NCI-H446 treated with DMSO at 0.1 percent for 48 hours (cell line): ENCODE data around the gene C11orf21.
"Not testable (repeated sequence)": the region's sequence is repeated elsewhere in the genome, so short reads cannot be mapped to it uniquely, and the experiment has no call there.

Experiments
- DNase-seq: peaks from one replicate; lab custom pipeline; 2025; lab: John Stamatoyannopoulos, UW

Gene C11orf21

DNA sequence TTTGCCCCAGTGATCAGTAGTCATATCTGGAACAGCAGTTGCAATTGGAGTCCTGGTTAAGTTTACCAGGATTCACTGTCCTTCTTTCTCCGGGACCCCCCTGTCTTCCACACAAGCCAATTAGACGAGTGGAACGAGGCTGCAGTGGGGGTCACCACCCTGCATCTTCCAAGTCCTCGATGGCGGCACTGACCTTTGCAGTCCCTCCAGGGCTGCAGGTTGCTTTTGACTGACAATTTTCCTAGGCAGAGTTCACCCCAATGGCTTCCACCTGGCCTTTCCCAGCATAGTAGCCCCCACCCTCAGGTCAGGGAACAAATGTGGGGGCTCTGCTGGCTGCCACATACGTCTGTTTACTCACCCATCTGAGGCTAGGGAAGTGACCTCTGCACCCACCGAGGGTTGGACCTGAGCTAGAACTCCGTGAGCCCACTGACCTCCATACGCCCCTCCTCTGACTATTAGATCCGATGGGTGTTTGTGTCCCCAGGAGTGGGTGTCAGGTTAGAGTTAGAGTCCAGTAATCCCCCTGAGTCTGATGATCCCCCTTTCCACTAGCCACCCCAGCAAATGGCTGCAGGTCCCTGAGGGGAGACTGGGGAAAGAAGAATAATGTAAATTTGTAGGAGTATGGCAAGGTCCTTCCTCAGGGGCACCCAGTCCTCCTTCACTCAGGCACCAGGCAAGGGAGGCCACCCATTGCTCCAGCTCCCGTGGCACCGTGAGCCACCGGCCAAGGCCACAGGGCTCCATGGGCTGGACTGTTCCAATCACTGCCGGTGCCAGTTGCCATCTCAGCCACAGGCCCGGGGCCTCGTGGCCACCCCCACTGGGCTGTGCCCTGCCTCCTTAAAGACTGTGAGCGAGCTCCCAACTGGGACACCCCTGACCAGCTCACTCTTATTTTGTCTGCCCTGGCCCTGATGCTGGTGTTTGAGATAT, 5.5 kb downstream of the C11orf21 start:
- DNase-seq = no peak

GRCh38 chr11:2294926-2295290, 6.8 kb downstream of the C11orf21 start:
- no peak for DNase-seq

DNA sequence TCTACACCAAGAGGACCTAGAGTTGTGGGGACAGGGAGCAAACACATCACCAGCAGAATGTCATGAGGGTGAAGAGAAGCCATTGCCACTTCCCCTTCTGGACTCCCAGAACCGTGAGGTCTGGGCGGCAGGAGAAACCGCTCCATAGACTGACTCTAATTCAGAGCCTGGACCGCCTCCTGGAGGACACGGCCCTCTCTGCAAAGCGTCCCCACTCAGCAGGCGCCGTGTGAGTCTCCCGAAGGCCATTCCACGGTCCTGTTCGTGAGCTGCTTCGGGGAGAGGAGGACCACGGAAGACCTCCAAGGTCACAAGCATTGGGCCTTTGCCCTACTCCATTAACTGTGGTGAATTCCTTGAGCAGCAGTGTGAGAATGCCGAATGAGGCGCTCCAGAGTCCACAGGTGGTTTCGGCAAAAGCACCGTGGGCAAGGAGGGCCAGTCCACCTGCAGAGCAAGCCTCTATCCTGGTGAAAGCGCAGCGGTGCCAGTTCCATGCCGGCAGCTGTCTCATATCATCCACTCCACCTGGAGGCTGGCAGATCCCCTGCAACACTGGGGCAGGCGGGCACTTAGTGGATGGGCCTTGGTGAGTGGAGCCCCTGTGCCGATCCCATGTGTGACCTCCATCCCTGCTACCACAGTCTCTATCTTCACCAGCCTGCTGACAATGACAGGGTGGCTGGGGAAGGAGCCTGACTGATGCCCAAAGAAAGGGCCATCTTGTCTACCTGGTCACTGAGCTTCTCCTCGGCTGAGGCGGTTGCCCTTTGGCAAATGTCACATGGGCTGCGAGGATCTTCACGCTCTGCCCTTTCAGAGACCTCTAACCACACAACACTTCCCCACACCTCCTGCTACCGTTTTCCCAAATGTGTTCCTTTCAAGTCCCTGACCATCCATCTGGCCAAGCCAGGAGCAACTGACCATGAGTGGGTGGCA, 7.5 kb downstream of the C11orf21 start:
- no peak for DNase-seq

DNA sequence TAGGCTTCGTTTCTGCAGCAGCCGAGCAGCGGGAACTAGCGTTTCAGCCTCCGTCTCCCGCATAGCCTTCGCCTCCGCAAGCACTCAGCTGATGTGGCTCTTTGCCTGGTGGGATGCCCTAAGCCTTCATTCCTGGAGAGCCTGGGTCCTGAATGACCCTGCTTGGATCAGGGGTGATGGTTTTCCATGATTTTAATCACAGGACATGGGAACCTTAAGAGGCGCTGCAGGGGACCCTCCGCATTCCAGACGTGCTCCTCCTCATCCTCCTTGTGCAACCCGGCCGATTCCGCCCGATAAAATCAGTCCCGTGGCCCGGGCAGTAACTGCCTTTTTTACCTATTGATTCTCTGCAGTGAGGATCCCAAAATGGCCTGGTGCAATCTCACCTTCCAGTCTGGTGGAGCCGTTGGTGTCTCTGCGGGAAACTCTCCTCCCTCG, 8.2 kb downstream of the C11orf21 start:
- DNase-seq = no peak

DNA sequence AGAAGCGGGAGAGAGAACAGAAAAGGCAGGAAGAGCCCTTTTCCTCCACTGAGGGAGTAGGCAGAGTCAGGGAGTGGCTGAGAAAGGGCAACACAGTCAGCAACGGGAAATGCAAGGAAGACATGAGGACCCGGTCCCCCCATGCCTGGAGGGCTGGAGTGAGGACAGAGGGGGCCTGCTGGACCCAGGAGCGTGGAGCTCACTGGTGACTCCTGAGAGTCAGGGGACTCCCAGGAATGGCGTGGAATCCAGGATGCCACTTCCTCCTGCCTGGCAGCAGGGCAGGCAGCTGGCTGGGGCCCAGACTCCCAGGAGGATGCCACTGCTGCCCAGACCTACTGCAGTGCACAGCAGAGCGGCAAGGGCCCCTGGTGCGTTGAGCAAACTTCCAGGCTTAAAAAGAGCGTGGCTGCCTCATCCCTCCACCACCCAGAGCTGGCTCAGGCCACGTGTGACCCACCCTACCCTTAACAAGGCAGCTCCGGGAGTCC, 11.3 kb downstream of the C11orf21 start:
- DNase-seq = no peak

DNA sequence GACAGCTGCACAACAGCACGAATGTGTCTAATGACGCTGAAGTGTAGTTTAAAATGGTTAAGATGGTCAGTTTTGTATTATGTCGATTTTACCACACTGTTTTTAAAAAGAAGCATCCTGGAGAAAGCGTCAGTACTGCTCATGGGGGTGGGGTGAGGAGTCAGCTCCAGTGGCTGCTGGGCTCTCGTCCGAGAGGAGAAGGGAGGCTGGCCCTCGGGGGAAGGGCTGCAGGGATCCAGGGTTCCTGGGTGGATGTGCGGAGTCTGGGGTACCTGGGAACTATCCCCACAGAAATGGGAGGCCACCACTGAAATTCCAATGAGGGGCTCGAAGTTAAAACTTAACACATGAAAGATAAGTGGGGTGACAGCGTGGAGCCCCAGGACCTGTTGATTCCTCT, 11.9 kb downstream of the C11orf21 start:
- no peak for DNase-seq

DNA sequence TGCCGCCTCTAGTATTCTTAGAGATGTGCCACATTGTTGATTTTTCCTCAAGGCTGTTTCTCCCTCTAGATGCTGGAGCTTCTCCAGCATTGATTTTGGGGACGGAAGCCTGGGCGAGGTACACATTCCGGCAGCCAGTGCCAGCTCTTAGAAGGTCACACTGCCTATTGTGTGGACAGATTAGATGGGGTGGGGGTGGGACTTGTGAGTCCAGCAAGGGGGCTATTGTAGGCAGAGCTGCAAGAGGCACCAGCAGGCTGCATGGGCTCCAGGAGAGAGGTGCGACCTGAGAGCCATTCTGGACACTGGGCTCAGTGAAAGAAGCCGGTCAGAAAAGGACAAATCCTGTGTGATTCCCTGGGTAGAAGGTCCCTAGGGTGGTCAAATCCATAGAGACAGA, 12.4 kb downstream of the C11orf21 start:
- DNase-seq = no peak

GRCh38 chr11:2287091-2287490, 14.6 kb downstream of the C11orf21 start:
- no peak for DNase-seq

GRCh38 chr11:2286350-2286749, 15.4 kb downstream of the C11orf21 start:
- DNase-seq = not testable (repeated sequence)

DNA sequence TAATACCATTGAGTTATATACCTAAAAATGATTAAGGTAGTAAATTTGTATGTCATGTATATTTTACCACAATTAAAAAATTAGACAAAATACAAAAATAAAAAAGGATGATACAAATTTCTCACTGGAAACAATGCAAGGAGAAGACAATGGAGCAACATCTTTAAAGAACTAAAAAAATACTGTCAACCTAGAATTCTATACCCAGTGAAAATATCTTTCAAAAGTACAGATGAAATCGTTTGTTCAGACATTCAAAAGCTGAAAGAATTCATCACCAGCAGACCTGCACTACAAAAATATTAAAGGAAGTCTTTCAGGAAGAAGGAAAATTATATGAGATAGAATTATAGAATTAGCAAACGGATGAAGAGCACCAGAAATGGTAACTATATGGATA, 21.5 kb downstream of the C11orf21 start:
- DNase-seq = no peak

GRCh38 chr11:2277933-2278523, 23.7 kb downstream of the C11orf21 start:
- no peak for DNase-seq

DNA sequence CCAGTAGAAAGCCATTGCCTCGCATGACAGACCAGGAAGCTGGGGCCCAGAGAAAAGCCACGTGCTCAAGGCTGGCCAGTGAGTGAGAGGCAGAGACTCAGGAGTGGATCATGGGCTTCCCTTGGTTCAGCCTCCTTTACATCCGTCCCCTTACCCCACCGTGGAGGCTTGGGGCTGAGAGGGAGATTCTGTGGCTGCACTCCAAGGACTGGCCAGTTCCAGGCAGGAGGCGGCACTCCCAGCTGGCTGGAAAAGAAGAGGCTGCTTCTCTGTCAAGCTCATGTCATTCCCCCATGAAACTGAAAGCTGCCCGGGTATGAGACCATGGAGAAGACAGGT, 24.7 kb downstream of the C11orf21 start:
- no peak for DNase-seq

DNA sequence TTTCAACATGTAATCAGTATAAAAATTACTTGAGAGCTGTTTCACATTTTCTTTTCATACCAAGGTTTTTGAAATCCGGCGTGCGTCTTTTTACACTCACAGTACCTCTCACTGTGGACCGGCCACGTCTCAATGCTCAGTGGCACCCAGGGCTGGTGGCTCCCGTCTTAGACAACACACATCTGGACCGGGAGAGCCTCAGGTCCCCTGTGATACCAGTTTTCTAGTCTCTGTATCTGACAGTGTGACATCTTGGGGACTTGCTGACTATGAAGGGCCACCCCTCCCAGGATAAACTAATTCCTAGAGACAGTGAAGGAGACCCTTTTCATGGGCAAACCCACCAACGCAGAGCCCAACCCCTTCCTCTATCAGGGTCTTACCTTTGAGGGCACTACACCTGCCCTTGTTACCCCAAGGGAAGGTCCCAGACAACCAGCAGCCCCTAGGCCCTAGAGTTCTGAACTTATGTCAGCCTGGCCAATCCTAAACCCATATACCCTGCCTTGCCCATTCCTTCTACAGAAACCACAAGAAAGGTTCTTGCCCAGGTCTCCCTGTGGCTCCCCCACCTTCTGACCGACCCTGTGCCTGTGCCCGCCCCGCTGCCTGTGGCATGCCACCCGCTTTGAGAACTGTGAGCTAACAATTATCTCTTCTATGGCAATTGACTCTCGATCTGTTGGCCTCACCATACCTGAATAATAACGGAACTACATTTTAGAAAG, 25.3 kb downstream of the C11orf21 start:
- no peak for DNase-seq

GRCh38 chr11:2275334-2276279, 26.1 kb downstream of the C11orf21 start:
- no peak for DNase-seq

- no peak for DNase-seq
Measured at GRCh38 chr11:2273771-2274170, 27.9 kb downstream of the C11orf21 start.

- DNase-seq = no peak
Measured at GRCh38 chr11:2273311-2273710, 28.4 kb downstream of the C11orf21 start.

DNA sequence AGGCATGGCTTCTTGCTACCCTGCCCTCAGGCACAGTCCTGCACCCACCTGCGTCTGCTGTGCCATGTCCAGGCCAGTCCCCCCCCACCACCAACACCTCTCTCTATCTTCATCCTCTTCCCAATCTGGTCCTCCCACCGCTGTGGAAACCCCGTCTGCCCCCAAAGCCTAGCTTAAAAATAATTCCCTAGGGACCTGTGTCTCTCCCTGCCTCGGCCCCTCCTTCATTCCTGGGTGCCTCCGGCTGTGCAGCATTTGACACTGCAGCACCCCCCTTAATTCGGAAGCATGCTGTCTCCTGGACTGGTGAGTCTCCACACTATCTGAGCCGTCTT, 28.8 kb downstream of the C11orf21 start:
- no peak for DNase-seq

GRCh38 chr11:2272228-2272945, 29.3 kb downstream of the C11orf21 start:
- no peak for DNase-seq

DNA sequence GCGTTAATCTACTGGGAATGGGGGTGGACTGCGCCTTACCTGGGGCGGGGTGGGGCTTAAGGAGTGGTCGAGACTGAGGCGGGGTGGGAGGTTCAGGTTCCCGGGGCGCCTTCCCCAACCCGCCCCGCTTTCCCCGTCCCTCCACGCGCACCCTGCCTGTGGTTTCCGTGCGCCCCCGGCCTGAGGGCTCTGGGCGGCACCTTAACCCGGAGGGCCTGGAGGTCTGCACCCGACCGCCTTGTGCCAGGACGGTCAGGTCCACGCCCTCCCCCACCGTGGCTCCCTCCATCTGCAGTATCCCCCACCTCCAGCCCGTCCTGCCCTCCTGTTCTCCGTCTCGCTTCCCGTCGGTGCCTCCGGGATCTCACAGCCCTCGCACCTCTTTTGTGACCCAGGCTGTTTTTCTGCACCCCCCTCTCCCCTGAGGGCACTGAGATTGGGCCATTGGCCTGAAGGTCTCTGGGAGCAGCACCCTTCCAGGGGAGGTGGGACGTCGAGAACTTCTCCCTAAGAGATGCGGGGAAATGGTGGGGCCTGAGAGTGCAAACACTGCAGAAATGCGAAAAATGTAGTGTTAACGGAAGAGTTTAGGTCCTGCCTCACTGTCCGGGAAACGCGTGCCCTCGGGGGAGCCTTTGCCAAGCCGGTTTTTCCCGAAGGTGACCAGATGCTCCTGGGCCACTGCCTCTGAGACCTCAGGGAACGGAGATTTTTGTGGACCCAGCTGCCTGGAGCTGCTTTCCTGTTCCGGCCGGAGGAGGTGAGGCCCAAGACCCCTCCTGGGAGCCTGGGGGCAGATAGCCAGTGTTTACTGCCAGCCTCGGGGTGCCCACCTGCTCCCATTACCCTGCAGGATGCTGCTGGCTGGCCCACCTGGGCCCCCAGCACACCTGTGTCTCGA, 30.1 kb downstream of the C11orf21 start:
- no peak for DNase-seq
